GM19328 (cell line): ENCODE data around the gene C4A.
"Not testable (repeated sequence)": the region's sequence is repeated elsewhere in the genome, so short reads cannot be mapped to it uniquely, and the experiment has no call there.

ENCODE experiments used
- ATAC-seq: cut with Tn5 transposase; IDR thresholded peaks from one replicate; pipeline ENCODE4 v1.9.1; 2021; ENCODE audit warnings: mild to moderate bottlenecking, moderate library complexity; ENCODE audit not compliant: unreplicated experiment

The C4A gene

DNA sequence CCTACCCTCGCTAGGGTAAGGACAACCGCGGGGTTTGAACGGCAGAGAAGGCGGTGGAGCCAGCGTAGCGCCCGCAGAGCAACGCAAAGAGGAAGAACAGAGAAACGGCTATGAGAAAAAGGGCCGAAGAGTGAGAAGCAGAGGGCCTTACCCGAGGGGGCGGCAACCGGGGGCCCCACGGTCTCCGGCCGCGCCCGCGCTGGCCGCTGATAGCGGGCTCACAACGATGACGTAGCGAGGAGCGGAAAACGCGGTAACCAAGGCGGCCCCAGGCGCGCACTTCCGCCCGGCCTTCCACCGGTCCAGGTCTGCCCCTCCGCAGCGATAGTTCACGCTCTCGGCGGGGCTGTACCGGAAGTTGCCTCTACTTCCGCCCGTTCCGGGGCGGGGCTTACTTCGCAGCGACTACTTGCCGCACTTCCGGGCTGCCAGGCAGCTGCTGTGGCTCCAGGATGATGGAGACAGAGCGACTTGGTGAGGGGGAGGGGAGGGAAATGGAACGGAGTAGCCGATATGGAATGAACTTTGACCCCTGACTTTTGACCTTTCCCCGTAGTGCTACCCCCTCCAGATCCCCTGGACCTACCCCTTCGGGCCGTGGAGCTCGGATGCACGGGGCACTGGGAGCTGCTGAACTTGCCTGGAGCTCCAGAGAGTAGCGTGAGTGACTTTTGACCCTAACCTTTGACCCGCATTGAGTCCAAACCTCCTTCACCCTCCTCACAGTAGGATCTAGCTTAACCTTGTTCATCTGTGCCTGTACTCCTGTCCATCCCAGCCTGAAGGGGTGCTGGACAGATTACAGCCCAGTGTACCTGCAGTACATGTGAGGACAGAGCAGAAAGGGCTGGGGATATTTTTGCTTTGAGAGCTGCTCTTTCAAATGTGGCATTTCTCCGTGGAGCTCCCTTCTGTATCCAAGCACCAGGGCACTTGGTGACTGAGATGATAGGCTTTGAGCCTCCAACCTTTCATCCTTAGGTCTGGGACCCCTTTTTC, 22.8 kb upstream of the C4A start, which contains the start of the genes NELFE and SKIC2:
Gene NELFE (minus strand): TSS at position 231 of the 999 bp plus-strand sequence. CDS start 525 bp downstream, outside the sequence.
Gene SKIC2 (plus strand): TSS at position 435 of the 999 bp plus-strand sequence. CDS start 18 bp downstream, at position 453.
- peak; percentile 97 for ATAC-seq

DNA sequence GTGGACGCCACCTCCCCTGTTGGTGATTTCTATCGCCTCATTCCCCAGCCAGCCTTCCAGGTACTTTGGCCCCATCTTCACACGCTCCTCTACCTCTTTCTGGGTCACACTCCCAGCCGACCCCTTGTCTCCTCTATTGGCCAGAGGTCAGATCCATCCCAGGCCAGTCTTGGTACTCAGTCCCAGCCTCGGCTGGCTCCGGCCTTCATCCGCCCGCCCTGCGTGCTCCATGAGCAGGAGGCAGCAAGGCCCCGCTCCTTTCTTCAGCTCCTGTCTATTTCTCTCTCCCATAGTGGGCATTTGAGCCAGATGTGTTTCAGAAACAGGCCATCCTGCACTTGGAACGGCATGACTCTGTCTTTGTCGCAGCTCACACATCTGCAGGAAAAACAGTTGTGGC, 20.2 kb upstream of the C4A start:
- ATAC-seq, result no peak

DNA sequence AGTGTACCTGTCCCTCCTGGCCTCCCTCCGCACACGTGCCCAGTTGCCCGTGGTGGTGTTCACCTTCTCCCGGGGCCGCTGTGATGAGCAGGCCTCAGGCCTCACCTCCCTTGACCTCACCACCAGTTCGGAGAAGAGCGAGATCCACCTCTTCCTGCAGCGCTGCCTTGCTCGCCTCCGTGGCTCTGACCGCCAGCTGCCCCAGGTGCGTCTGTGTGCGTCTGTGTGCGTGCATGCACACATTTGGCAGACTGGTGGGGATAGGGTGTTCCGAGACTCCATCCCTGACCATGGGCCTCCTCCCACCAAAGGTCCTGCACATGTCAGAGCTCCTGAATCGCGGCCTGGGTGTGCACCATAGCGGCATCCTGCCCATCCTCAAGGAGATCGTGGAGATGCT, 17.9 kb upstream of the C4A start:
- ATAC-seq, result no peak

DNA sequence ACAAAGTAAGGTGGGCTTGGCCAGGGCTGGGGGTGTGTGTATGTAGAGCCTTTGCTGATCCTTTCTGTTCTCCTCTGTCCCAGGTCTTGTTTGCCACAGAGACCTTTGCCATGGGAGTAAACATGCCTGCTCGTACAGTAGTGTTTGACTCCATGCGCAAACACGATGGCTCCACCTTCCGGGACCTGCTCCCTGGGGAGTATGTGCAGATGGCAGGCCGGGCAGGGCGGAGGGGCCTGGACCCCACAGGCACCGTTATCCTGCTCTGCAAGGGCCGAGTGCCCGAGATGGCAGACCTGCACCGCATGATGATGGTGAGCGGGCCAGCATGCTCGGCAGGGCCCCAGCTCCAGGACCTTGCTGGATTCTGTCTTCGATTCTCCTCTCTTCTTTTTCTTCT, 16.2 kb upstream of the C4A start:
- no peak for ATAC-seq

DNA sequence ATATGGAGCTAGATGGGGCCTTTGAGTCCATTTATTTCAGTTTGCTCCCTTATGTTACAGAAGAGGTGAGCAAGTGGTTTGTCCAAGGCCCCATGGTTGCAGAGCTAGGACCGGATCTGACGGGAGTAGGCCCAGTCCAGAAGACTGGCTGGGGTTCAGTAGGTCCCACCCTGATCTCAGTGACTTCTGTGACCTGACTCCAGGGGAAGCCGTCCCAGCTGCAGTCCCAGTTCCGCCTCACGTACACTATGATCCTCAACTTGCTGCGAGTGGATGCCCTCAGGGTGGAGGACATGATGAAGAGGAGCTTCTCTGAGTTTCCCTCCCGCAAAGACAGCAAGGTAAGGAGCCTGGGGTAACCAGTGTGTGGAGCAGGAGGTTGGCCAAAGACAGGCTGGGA, 15.4 kb upstream of the C4A start:
- ATAC-seq, result no peak

- ATAC-seq, result no peak
Observed at GRCh38 chr6:31966997-31967925, 14.6 kb upstream of the C4A start.

DNA sequence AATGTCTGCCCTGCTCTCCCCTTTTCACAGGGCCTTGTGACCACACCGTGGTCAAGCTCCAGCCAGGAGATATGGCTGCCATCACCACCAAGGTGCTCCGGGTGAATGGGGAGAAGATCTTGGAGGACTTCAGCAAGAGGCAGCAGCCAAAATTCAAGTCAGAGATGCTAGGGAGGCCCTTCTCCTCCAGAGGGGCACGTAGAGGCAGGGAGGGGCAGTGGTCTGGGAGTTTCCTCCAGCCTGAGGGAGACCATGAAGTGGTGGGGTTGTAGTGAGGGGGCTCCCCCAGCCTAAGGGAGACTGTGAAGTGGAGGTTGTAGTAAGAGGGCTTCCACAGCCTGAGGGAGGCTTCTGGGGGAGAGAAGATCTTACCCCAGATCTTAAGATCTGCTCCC, 13.9 kb upstream of the C4A start:
- no peak for ATAC-seq

DNA sequence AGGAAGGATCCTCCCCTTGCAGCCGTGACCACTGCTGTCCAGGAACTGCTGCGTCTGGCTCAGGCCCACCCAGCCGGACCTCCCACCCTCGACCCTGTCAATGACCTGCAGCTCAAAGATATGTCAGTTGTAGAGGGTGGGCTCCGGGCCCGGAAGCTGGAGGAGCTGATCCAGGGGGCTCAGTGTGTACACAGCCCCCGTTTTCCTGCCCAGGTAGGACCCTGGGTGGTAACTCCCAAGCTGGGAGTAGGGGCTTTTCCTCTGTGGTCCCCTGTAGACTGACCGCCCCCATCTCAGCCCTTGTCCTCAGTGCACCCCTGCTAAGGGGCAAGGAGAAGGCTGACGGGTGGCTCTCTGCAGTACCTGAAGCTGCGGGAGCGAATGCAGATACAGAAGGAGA, 13.5 kb upstream of the C4A start:
- no peak for ATAC-seq

DNA sequence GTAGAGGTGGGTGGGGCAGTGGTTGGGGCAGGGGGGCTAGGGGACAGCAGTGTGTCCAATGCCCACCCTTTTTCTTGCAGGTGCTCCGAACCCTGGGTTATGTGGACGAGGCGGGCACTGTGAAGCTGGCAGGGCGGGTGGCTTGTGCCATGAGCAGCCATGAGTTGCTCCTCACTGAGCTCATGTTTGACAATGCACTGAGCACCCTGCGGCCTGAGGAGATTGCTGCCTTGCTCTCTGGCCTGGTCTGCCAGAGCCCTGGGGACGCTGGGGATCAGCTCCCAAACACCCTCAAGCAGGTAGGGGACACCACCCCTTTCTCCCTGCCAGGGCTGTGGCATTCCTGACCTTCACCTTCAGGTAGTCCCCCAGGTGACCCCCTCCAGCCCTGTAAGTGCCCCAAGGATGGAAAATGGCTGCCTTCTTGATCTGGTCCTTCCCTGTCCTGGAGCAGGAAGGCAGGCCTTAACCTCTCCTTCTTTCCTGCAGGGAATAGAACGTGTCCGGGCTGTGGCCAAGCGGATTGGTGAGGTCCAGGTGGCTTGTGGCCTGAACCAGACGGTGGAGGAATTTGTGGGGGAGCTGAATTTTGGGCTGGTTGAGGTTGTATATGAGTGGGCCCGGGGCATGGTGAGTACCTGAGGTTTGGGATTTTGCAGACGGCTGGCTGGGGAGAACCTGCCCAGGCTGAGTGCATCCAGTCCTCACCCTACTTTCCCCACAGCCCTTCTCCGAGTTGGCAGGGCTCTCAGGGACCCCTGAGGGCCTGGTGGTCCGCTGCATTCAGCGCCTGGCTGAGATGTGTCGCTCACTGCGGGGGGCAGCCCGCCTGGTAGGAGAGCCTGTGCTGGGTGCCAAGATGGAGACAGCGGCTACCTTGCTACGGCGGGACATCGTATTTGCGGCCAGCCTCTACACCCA, 12.8 kb upstream of the C4A start:
- ATAC-seq, result no peak

- ATAC-seq, result no peak
Observed at GRCh38 chr6:31969712-31970603, 11.9 kb upstream of the C4A start.

DNA sequence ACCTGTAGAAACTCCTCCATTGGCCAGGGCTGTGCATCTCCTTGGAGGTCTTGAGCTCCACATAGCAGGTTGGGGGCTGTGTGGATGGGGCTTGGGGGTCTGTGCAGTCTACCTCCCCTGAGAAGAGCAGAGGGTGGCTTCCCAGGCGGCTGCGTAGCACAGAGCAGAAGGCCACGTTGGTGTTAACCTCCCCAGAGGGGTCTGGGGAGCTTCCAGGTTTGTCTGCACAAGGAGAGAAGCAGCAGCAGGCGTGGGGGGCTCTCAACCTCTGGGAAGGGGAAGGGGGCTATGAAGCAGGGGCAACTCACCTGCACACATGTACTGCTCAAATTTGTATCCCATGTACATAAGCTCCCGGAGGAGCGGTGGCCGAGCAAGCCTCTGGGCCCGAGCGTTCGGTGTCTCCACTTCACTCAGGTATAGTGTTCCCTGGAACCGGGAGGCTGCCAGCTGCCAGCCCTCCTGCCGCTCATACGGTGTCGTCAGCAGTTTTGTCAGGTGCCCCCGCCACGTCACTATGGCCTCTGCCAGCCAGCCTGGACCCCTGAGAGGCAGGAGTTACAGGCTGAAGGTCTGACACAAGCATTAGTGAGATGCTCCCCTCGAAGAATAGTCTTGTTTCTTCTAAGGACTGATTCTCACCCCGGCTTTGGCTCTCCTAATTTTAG, 11.1 kb upstream of the C4A start:
- no peak for ATAC-seq

DNA sequence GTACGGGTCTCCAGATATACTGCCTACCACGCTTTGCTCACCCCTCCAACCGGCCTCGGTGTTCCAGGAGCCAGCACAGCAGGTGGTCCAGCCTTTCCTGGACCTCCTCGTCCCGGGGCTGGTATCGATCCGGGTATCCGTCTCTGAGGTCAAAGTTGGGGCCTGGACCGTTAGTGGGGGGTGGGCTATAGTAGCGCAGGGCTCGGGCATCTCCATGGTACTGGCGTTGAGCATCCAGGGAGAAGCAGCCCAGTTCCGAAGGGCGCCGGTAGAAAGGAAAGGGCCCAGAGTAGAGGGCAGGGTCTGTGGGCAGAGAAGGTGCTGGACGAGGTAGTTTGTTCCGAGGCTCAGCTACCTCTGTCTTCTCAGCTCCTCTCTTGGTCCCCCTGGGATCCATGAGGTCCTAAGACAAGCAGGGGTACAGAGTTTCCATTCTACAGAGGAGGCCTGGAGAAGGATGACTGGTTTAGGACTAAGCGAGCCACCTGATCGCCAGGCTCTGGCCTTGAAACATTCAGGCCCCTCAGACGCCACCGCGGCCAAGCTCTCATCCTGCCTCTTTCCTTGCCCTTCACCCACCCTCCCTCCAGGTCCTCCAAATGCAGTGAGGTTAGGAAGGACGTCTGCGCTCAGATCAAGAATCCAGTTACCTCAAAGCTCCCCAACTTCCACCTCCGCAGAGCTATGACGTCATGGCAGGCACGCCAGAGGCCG, 10.4 kb upstream of the C4A start:
- no peak for ATAC-seq

DNA sequence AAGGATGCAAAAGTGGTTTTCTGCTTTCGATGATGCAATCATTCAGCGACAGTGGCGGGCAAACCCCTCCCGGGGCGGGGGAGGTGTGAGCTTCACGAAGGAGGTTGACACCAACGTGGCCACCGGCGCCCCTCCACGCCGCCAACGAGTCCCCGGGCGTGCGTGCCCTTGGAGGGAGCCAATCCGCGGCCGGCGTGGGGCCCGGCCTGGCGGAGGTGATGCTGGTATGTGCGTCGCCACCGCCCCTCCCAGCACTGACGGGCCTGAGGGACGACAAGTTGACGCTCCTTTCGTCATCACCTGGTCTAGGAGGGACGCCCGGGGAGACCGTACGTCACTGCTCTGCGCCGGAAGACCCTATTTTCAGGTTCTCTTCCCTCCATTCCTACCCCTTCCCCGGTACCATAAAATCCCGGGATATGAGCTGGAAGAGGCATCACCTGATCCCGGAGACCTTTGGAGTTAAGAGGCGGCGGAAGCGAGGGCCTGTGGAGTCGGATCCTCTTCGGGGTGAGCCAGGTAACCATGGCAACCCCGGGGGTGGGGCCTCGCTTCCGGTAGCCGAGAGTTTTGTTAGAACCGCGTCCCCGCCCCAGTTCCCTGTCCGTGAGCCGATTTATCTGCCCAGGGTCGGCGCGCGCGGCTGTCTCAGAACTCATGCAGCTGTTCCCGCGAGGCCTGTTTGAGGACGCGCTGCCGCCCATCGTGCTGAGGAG, 9.7 kb upstream of the C4A start, which contains the start of gene DXO:
Gene DXO (minus strand): TSS at position 146 of the 716 bp plus-strand sequence. CDS start 463 bp downstream, outside the sequence.
- peak; percentile 93 for ATAC-seq

DNA sequence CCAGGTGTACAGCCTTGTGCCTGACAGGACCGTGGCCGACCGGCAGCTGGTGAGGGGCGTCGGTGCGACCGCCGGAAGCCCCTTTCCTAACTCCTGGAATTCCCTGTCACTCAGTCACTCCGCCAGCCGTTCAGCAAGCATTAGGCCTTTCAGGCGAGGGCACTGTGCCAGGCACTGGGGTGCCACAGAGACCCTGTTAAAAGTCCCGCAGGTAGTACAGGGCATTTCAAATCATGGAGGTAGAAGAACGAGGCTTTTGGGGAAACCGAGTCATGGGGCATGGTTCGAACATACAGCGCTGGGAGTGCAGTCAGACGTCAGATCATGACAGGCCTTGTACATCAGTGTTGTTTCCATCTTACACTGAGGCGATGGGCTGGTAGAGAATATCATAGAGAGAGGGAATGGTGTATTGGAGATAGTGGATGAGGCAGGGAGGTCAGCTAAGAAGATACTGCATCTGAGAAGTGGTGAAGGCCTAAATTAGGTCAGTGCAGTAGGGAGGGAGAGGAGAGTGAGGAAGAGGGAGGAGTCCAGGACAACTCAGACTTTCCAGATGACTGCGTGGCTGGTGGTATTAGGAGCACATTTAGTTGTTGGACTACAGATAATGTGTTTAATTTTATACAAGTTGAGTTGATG, 9.0 kb upstream of the C4A start:
- no peak for ATAC-seq

DNA sequence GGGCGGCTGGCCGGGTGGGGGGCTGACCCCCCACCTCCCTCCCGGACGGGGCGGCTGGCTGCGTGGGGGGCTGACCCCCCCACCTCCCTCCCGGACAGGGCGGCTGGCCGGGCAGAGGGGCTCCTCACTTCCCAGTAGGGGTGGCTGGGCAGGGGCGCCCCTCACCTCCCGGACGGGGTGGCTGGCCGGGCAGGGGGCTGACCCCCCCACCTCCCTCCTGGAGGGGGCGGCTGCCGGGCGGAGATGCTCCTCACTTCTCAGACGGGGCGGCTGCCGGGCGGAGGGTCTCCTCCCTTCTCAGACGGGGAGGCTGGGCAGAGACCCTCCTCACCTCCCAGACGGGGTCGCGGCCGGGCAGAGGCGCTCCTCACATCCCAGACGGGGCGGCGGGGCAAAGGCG, 5.8 kb upstream of the C4A start:
- not testable (repeated sequence) for ATAC-seq

DNA sequence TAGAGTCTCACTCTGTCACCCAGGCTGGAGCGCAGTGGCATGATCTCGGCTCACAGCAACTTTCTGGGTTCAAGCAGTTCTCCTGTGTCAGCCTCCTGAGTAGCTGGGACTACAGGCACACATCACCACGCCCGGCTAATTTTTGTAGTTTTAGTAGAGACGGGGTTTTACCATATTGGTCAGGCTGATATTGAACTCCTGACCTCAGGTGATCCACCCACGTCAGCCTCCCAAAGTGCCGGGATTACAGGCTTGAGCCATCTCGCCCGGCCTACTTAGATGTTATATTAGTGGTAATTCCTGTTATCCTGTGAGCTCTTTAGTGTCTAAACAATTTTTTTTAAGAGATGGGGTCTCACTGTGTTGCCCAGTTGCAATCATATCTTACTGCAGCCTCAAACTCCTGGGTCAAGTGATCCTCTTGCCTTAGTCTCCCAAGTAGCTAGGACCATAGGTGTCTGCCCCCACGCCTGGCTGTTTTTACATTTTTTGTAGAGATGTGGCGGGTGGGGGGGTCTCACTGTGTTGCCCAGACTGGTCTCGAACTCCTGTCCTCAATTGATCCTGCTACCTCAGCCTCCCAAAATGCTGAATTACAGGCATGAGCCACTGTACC, 3.9 kb upstream of the C4A start:
- ATAC-seq, result no peak
